HFFc6 (cell line): ENCODE data around the gene ZNF365. TPM values are rescaled to one million over a fixed set of nuclear protein-coding genes. Genes with fewer than 3 reads are reported as not detected.

Source experiments
- DNase-seq: peaks from one replicate; pipeline ENCODE4 v3.0.0-alpha.2; 2018
- H3K27ac Mint-ChIP-seq: 2 replicates; pipeline ENCODE4 v1.8.0; 2020; ENCODE audit warnings: mild to moderate bottlenecking, mixed read lengths
- H3K27me3 Mint-ChIP-seq: 2 replicates; pipeline ENCODE4 v1.8.0; 2021; ENCODE audit warnings: mild to moderate bottlenecking, moderate library complexity, mixed read lengths; ENCODE audit not compliant: insufficient read depth
- H3K36me3 Mint-ChIP-seq: 2 replicates; pipeline ENCODE4 v1.8.0; 2021; ENCODE audit warnings: low read depth, mixed read lengths
- H3K4me1 Mint-ChIP-seq: 2 replicates; pipeline ENCODE4 v1.8.0; 2020; ENCODE audit warnings: low read depth, mixed read lengths
- H3K4me3 Mint-ChIP-seq: 2 replicates; pipeline ENCODE4 v1.8.0; 2020; ENCODE audit warnings: mild to moderate bottlenecking, moderate library complexity, mixed read lengths
- H3K9me3 Mint-ChIP-seq: 2 replicates; pipeline ENCODE4 v1.8.0; 2020; ENCODE audit warnings: mild to moderate bottlenecking, mixed read lengths
- total RNA-seq, 6 experiments: library from RNA; stranded (reverse); fragmentation: NEBNext Ultra II Directional; extraction: Animal tissue kit (Norgen Biotek cat#: 25700); gene quantifications; 2 replicates in 1 of 6; 3 replicates in 5 of 6; pipeline ENCODE4 v1.2.3, GENCODE V29; 2021
- TF ChIP-seq, protein P1 (sequence below): fragments of 200-600 bp; sonication (generic); IDR thresholded peaks from 2 replicates; pipeline ENCODE4 v1.5.0; 2021; ENCODE audit warnings: antibody characterized with exemption, mild to moderate bottlenecking

ZNF365 gene
- total RNA-seq, 6 experiments from 2014 or later, result 10.2 to 14.7 (median 11.3) TPM

- no peaks in the 10 kb centered on the region for H3K9me3 Mint-ChIP-seq
- TF ChIP-seq, protein P1, sequence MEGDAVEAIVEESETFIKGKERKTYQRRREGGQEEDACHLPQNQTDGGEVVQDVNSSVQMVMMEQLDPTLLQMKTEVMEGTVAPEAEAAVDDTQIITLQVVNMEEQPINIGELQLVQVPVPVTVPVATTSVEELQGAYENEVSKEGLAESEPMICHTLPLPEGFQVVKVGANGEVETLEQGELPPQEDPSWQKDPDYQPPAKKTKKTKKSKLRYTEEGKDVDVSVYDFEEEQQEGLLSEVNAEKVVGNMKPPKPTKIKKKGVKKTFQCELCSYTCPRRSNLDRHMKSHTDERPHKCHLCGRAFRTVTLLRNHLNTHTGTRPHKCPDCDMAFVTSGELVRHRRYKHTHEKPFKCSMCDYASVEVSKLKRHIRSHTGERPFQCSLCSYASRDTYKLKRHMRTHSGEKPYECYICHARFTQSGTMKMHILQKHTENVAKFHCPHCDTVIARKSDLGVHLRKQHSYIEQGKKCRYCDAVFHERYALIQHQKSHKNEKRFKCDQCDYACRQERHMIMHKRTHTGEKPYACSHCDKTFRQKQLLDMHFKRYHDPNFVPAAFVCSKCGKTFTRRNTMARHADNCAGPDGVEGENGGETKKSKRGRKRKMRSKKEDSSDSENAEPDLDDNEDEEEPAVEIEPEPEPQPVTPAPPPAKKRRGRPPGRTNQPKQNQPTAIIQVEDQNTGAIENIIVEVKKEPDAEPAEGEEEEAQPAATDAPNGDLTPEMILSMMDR, result no peak
- peak overlapping the region; percentile 65 for H3K4me3 Mint-ChIP-seq
- peak overlapping the region; percentile 85 for H3K27ac Mint-ChIP-seq
- peaks cover 3% of the 10 kb centered on the region; the same call in 1 of the 2 replicates for H3K36me3 Mint-ChIP-seq
- peaks cover 59% of the 10 kb centered on the region for H3K4me1 Mint-ChIP-seq
- DNase-seq, result peak; percentile 97
- no peaks in the 10 kb centered on the region; the same call in 1 of the 2 replicates for H3K27me3 Mint-ChIP-seq
These were observed 59.1 kb downstream of the ZNF365 start for GRCh38 chr10:62433181-62433692.

DNA sequence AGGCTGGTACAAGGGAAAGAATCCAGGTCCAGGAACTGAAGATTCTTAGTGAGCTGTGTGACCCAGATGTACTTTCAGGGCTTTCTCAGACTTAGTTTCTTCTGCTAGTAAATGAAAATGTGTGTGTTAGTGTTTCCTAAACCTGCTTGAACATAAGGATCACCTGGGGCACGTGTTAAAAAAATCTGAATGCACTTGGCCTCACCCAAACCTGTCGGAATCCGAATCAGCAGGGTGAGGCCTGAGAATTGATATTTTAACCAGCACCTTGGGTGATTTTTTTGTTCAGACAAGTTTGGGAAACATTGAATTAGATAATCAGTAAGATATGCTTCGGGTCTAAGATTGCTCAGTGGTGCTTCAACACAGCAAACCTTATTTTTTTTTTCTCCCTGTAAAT is 59.7 kb downstream of the ZNF365 start:
- no peak for DNase-seq
- peak overlapping the region; percentile 81 for H3K27ac Mint-ChIP-seq

GRCh38 chr10:62437696-62438095 is 63.5 kb downstream of the ZNF365 start:
- peaks cover 46% of the 10 kb centered on the region for H3K4me1 Mint-ChIP-seq
- DNase-seq, result peak; percentile 88
- 0 out of 2 replicates have a peak, but pooled peaks cover 9% of the 10 kb centered on the region for H3K9me3 Mint-ChIP-seq
- H3K4me3 Mint-ChIP-seq, result no peak overlapping the region
- H3K27me3 Mint-ChIP-seq, result no peaks in the 10 kb centered on the region; the same call in 1 of the 2 replicates
- H3K27ac Mint-ChIP-seq, result no peak overlapping the region
- TF ChIP-seq, protein P1, result peak; percentile 95
- peaks cover 9% of the 10 kb centered on the region for H3K36me3 Mint-ChIP-seq

More for the DNA sequence above, 59.7 kb downstream of the ZNF365 start:
- no peaks in the 10 kb centered on the region; the same call in 1 of the 2 replicates for H3K27me3 Mint-ChIP-seq
- TF ChIP-seq, protein P1, result no peak
- H3K9me3 Mint-ChIP-seq, result 0 out of 2 replicates have a peak, but pooled peaks cover under 1% of the 10 kb centered on the region
- H3K4me1 Mint-ChIP-seq, result peaks cover 61% of the 10 kb centered on the region
- H3K4me3 Mint-ChIP-seq, result peak overlapping the region; percentile 65
- H3K36me3 Mint-ChIP-seq, result no peaks in the 10 kb centered on the region; the same call in 1 of the 2 replicates

- Mint-ChIP-seq H3K4me1 (peaks cover 33% of the 10 kb centered on the region), H3K27ac (no peak overlapping the region), H3K9me3 (0 out of 2 replicates have a peak, but pooled peaks cover 9% of the 10 kb centered on the region), H3K4me3 (no peak overlapping the region), H3K27me3 (no peaks in the 10 kb centered on the region), H3K36me3 (peaks cover 9% of the 10 kb centered on the region)
- no peak for DNase-seq
- TF ChIP-seq, protein P1, result no peak
These were observed 67.8 kb downstream of the ZNF365 start for GRCh38 chr10:62442006-62442405.

GRCh38 chr10:62442894-62443669 is 68.9 kb downstream of the ZNF365 start:
- Mint-ChIP-seq H3K27me3 (no peaks in the 10 kb centered on the region), H3K9me3 (0 out of 2 replicates have a peak, but pooled peaks cover 9% of the 10 kb centered on the region), H3K36me3 (peaks cover 9% of the 10 kb centered on the region), H3K4me1 (peaks cover 24% of the 10 kb centered on the region), H3K27ac (no peak overlapping the region), H3K4me3 (no peak overlapping the region)
- no peak for DNase-seq
- TF ChIP-seq, protein P1, result no peak
